HG03432 (cell line): Measurements from ENCODE around the gene CTXND2.
"Not testable (repeated sequence)": the region's sequence is repeated elsewhere in the genome, so short reads cannot be mapped to it uniquely, and the experiment has no call there.

ENCODE experiments used
- ATAC-seq: cut with Tn5 transposase; IDR thresholded peaks from one replicate; pipeline ENCODE4 v1.9.1; 2021; ENCODE audit warnings: mild to moderate bottlenecking, moderate library complexity; ENCODE audit not compliant: unreplicated experiment

Gene CTXND2

GRCh38 chr1:150890033-150890416 is 3.1 kb downstream of the CTXND2 start:
- peak; percentile 60 for ATAC-seq

DNA sequence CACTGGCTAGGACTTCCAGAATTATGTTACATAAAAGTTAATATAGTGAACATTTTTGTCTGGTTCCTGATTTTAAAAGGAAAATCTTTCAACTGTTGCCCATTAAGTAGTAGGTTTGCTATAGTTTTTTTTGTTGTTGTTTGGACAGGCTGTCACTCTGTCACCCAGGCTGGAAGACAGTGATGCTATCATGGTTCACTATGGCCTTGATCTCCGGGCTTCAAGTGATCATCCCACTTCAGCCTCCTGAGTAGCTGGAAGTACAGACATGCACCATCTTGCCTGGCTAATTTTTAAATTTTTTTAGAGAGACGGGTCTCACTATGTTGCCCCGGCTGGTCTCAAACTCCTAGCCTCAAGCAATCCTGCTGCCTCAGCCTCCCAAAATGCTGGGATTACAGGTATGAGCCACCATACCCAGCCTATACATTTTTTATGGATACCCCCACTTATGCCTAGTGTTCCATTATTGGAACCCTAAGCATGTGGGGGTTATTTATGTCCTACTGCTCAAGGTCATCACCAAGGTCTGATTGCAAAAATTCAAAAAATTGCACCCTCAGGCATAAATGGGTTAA is 6.5 kb downstream of the CTXND2 start:
- ATAC-seq, result no peak

DNA sequence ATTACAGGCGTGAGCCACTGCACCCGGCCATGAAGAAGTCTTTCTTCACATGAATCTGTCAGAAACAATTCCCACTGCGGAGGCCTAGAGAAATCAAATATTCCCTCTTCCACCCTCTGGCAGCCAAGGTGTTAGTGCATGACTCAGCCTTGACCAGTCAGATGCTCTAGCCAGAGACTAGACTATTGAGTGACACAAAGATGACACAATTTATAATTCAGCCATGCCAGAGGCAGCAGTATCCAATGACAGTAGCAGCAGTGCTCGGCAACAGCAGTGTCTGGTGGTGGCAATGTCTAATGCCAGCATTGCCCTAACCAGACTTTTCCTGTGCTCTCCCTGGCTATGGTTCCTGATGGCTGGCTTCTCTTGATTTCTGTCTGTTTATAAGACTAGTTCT is 8.7 kb downstream of the CTXND2 start:
- ATAC-seq, result no peak

DNA sequence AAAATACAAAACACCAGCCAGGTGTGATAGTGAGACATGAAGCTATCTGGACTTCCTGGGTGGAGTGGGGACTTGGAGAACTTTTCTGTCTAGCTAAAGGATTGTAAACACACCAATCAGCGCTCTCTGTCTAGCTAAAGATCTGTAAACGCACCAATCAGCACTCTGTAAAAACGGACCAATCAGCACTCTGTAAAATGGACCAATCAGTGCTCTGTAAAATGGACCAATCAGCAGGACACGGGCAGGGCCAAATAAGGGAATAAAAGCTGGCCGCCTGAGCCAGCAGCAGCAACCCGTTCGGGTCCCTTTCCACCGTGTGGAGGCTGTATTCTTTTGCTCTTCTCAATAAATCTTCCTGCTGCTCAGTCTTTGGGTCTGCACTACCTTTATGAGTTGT is 12.9 kb downstream of the CTXND2 start:
- not testable (repeated sequence) for ATAC-seq

GRCh38 chr1:150902346-150902745 is 15.4 kb downstream of the CTXND2 start:
- ATAC-seq, result no peak

DNA sequence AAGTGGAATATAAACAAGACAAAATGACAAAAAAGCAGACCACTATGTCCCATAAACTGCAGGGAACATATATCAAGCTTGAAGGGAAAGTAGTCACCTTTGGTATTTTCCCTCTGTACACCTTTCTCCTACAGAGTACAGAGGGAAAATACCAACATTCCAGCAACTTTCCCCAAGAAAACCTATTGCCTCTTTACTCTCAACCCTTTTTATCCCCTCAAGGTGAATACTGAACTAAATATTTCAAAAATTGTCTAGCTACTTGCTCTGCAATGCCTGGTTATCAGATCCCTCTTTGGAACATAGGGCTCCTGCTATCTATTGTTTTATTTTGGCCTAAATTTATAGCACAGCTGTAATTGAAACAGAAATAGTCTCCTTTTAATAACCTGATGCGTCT is 15.8 kb downstream of the CTXND2 start:
- no peak for ATAC-seq

GRCh38 chr1:150905301-150905700 is 18.4 kb downstream of the CTXND2 start:
- ATAC-seq, result no peak

DNA sequence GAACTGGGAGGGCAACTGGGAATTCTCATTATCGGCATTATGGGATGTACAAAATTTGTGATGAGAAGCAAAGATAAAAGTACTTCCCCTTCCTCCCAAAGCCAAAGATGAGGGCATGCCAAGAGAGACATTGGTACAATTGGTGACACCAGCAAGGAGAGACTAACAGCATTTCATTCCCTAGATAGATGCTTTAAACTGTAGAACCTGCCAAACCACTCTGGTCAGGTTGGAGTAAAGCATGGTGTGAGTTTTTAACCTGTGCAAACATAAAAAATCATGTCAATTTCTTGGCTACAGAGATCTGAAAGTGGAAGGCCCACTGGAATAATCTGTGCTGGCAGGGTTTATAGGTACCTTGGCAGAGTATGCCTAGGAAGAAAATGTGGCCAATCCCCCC is 19.4 kb downstream of the CTXND2 start:
- ATAC-seq, result no peak

DNA sequence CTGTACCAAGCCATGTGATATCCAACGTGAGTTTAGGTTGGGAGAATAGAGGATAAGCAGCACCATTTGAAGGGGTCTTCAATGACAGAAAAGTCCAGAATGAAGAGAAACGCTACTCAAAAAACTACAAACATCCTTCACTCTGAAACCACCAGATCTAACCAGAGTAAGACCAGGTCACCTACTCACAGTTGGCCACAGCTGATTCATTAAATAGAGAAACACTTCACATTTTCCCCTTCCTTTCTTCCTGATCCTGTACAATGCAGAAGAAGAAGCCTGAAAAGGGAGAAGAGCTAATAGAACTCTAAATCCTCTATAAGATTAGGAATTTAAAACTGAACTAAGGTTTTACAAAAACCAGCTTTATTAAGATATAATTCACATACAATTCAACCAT is 19.9 kb downstream of the CTXND2 start:
- ATAC-seq, result no peak

GRCh38 chr1:150909585-150910180 is 22.7 kb downstream of the CTXND2 start:
- ATAC-seq, result no peak

DNA sequence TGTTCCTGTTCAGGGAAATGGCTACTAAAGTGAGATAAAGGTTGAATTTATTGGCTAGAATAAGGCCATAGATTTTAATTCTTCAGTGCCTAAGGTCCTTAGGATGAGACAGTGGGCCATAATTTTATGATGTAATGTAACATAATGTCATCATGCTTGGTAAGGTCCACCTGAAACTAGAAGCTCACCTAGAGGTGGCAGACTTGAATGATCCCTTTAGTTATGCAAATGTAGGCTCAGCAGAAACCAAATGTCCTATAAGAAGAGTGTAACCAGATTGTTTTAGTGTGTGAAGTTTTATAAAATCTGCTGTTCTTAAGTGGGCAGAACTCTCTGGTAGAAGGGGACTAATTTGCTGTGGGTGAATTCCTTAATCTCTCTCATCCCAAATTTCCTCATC is 25.7 kb downstream of the CTXND2 start:
- no peak for ATAC-seq

GRCh38 chr1:150917387-150917786 is 30.5 kb downstream of the CTXND2 start:
- ATAC-seq, result no peak

- peak; percentile 55 for ATAC-seq
These were observed 35.6 kb downstream of the CTXND2 start for GRCh38 chr1:150922519-150922975.

GRCh38 chr1:150925080-150925479 is 38.1 kb downstream of the CTXND2 start:
- ATAC-seq, result no peak

- ATAC-seq, result peak; percentile 79
These were observed 39.3 kb downstream of the CTXND2 start, which contains the start of gene SETDB1 for GRCh38 chr1:150926097-150926741. SETDB1 (plus strand) TSS chr1:150926363; CDS start chr1:150927715, 1,352 bp downstream.

DNA sequence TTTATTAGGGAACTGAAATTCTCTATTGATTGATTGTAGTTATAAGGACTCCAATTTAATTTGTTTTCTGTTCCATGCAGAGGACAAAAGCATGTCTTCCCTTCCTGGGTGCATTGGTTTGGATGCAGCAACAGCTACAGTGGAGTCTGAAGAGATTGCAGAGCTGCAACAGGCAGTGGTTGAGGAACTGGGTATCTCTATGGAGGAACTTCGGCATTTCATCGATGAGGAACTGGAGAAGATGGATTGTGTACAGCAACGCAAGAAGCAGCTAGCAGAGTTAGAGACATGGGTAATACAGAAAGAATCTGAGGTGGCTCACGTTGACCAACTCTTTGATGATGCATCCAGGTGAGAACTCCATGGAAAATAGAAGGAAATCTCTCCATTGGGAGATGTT is 40.7 kb downstream of the CTXND2 start:
- no peak for ATAC-seq

- no peak for ATAC-seq
These were observed 41.4 kb downstream of the CTXND2 start for GRCh38 chr1:150928286-150928685.

DNA sequence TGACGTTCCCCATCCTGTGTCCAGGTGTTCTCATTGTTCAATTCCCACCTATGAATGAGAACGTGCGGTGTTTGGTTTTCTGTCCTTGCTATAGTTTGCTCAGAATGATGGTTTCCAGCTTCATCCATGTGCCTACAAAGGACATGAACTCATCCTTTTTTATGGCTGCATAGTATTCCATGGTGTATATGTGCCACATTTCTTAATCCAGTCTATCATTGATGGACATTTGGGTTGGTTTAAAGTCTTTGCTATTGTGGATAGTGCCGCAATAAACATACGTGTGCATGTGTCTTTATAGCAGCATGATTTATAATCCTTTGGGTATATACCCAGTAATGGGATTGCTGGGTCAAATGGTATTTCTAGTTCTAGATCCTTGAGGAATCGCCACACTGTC is 41.8 kb downstream of the CTXND2 start:
- ATAC-seq, result not testable (repeated sequence)

GRCh38 chr1:150931773-150932172 is 44.8 kb downstream of the CTXND2 start:
- ATAC-seq, result no peak

GRCh38 chr1:150944856-150945255 is 57.9 kb downstream of the CTXND2 start:
- no peak for ATAC-seq

- ATAC-seq, result no peak
These were observed 67.8 kb downstream of the CTXND2 start for GRCh38 chr1:150954708-150955107.

DNA sequence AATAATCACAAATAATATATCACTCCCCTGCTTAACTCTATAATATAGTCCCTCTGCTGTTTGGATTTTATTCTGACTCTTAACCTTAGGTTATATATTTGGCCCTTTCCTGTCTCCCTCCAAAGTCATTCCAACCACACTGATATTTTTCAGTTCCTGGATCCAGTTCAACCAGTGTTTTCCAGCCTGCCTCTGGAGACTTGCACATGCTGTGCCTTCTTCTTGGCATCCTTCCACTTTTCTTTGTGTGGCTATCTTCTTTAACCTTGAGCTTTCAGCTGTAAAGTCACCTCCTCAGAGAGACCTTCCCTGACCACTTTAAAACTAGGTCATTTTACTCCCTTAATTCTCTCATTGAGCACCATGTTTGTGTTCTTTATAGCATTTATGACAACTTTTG is 68.3 kb downstream of the CTXND2 start:
- ATAC-seq, result no peak
